SK-N-MC (cell line): Measurements from ENCODE around the gene ORM2.

Experiments
- EZH2 ChIP-seq: fragments of 200-600 bp; sonication (generic); IDR thresholded peaks from one replicate; pipeline ENCODE4 v1.6.1; 2017; ENCODE audit warnings: antibody characterized with exemption
- FOXP2 ChIP-seq: optimal IDR thresholded peaks from 2 replicates; pipeline ENCODE3; 2011; ENCODE audit warnings: mild to moderate bottlenecking, moderate library complexity; ENCODE audit not compliant: insufficient read depth; ENCODE audit errors: extremely low read length, control extremely low read depth
- POLR2AphosphoS5 ChIP-seq: IDR thresholded peaks from 2 replicates; pipeline ENCODE4 v1.6.1; 2012; ENCODE audit warnings: mild to moderate bottlenecking, low read depth, low read length, borderline replicate concordance

GRCh38 chr9:114338187-114338586 lies 8.5 kb downstream of the ORM2 start:
- TF ChIP-seq EZH2, result no peak
- no peak for TF ChIP-seq POLR2AphosphoS5
- no peak for TF ChIP-seq FOXP2
